ENCODE measurements around the gene STX16. TPM values are rescaled to one million over a fixed set of nuclear protein-coding genes. Genes with fewer than 3 reads are reported as not detected.

STX16 gene
- total RNA-seq, 2 experiments from 2014 or later = 108 to 109 TPM

GRCh38 chr20:58716476-58717277 is 65.6 kb downstream of the STX16 start:
- no peaks in the 10 kb centered on the region for H3K9me3 Mint-ChIP-seq
- peaks cover 3% of the 10 kb centered on the region for H3K27me3 Mint-ChIP-seq
- CTCF ChIA-PET = no interaction called here
- DNase-seq (no peak), ATAC-seq (no peak)
- H3K4me3 Mint-ChIP-seq = no peak overlapping the region
- no peaks in the 10 kb centered on the region for H3K4me1 Mint-ChIP-seq (ENCODE audit: low read depth)
- POLR2A ChIA-PET = no interaction called here
- H3K36me3 Mint-ChIP-seq (ENCODE audit: low read depth) = no peaks in the 10 kb centered on the region
- no peak overlapping the region for H3K27ac Mint-ChIP-seq
- intact Hi-C loops (cut with micrococcal nuclease) = no loop called here
- TF ChIP-seq CTCF (IDR thresholded peaks at IDR 0.05) = no peak

GRCh38 chr20:58717278-58718091 is 66.4 kb downstream of the STX16 start:
- H3K36me3 Mint-ChIP-seq (ENCODE audit: low read depth) = no peaks in the 10 kb centered on the region
- no peak overlapping the region for H3K4me3 Mint-ChIP-seq
- H3K9me3 Mint-ChIP-seq = no peaks in the 10 kb centered on the region
- TF ChIP-seq CTCF (IDR thresholded peaks at IDR 0.05) = no peak
- H3K27ac Mint-ChIP-seq = no peak overlapping the region
- intact Hi-C loops (cut with micrococcal nuclease) = no loop called here
- no peak for DNase-seq
- no peak for ATAC-seq
- POLR2A ChIA-PET = no interaction called here
- H3K27me3 Mint-ChIP-seq = peaks cover 9% of the 10 kb centered on the region
- no peaks in the 10 kb centered on the region for H3K4me1 Mint-ChIP-seq (ENCODE audit: low read depth)
- CTCF ChIA-PET = no interaction called here

- Mint-ChIP-seq H3K4me1 (ENCODE audit: low read depth) (no peaks in the 10 kb centered on the region), H3K27me3 (peaks cover 16% of the 10 kb centered on the region), H3K27ac (no peak overlapping the region), H3K4me3 (no peak overlapping the region), H3K36me3 (ENCODE audit: low read depth) (no peaks in the 10 kb centered on the region), H3K9me3 (no peaks in the 10 kb centered on the region)
- DNase-seq (no peak), ATAC-seq (no peak)
- intact Hi-C loops (cut with micrococcal nuclease) = no loop called here
- no peak for TF ChIP-seq CTCF (IDR thresholded peaks at IDR 0.05)
- POLR2A ChIA-PET = no interaction called here
- CTCF ChIA-PET = no interaction called here
Observed at GRCh38 chr20:58718121-58718563, 67.1 kb downstream of the STX16 start.

GRCh38 chr20:58718729-58719128 is 67.6 kb downstream of the STX16 start:
- Mint-ChIP-seq H3K4me3 (no peak overlapping the region), H3K27me3 (peaks cover 22% of the 10 kb centered on the region), H3K4me1 (ENCODE audit: low read depth) (no peaks in the 10 kb centered on the region), H3K9me3 (no peaks in the 10 kb centered on the region), H3K36me3 (ENCODE audit: low read depth) (no peaks in the 10 kb centered on the region), H3K27ac (no peak overlapping the region)
- no peak for ATAC-seq
- ChIA-PET CTCF (no interaction called here), POLR2A (no interaction called here)
- DNase-seq = no peak
- intact Hi-C loops (cut with micrococcal nuclease) = no loop called here
- no peak for TF ChIP-seq CTCF (IDR thresholded peaks at IDR 0.05)

- Mint-ChIP-seq H3K27me3 (peaks cover 27% of the 10 kb centered on the region), H3K27ac (no peak overlapping the region), H3K36me3 (ENCODE audit: low read depth) (no peaks in the 10 kb centered on the region), H3K4me3 (no peak overlapping the region), H3K4me1 (ENCODE audit: low read depth) (no peaks in the 10 kb centered on the region), H3K9me3 (no peaks in the 10 kb centered on the region)
- ATAC-seq (no peak), DNase-seq (no peak)
- POLR2A ChIA-PET = no interaction called here
- CTCF ChIA-PET = no interaction called here
- intact Hi-C loops (cut with micrococcal nuclease) = no loop called here
- TF ChIP-seq CTCF (IDR thresholded peaks at IDR 0.05) = no peak
Observed at GRCh38 chr20:58719258-58719657, 68.2 kb downstream of the STX16 start.

Data from activated CD8-positive, alpha-beta T cell treated with anti-CD3 and anti-CD28 coated beads for 36 hours (primary cell).